IMR-90 (cell line): ENCODE data around the gene KLC3. TPM values are rescaled to one million over a fixed set of nuclear protein-coding genes. Genes with fewer than 3 reads are reported as not detected.

Source experiments
- ATAC-seq: fragments of 200-7000 bp; cut with Tn5 transposase; 2 replicates; pipeline ENCODE4 v1.9.1; 2020; ENCODE audit warnings: low read depth, mild to moderate bottlenecking, moderate library complexity
- BruUV-seq: library from RNA; stranded (reverse); fragments of 400-500 nt; replicated peaks from 2 replicates; lab custom pipeline; 2021; lab: Mats Ljungman, UMichigan
- CTCF ChIA-PET: fragments of 300-600 bp; formaldehyde crosslinking; extraction: SDS; loops from one replicate; lab custom pipeline; 2021; ENCODE audit warnings: antibody characterized with exemption; lab: Yijun Ruan, JAX
- POLR2A ChIA-PET: fragments of 300-600 bp; sonication (Branson Sonifier 250); formaldehyde crosslinking; loops from one replicate; lab custom pipeline; 2022; ENCODE audit warnings: antibody characterized with exemption; ENCODE audit not compliant: unreplicated experiment; lab: Charles Lee
- DNase-seq: peaks from one replicate; pipeline ENCODE4 v3.0.0; 2013
- H2AFZ ChIP-seq: replicated peaks from 2 replicates; pipeline ENCODE3; 2013; ENCODE audit warnings: low read length, mild to moderate bottlenecking; ENCODE audit not compliant: poor library complexity
- H2AK5ac ChIP-seq: 2 replicates; pipeline ENCODE4 v1.6.1; 2013; ENCODE audit warnings: low read depth, low read length, inconsistent platforms
- H2AK9ac ChIP-seq: replicated peaks from 2 replicates; pipeline ENCODE3; 2013; ENCODE audit warnings: mild to moderate bottlenecking, low read depth, low read length, moderate library complexity; ENCODE audit not compliant: poor library complexity
- H2BK120ac ChIP-seq: 2 replicates; pipeline ENCODE4 v1.6.1; 2013; ENCODE audit warnings: low read depth, low read length, inconsistent platforms
- H2BK15ac ChIP-seq: 3 replicates; pipeline ENCODE4 v1.6.1; 2013; ENCODE audit warnings: low read depth, low read length, inconsistent platforms
- H2BK20ac ChIP-seq: 2 replicates; pipeline ENCODE4 v1.6.1; 2013; ENCODE audit warnings: low read depth, mild to moderate bottlenecking, inconsistent platforms, low read length, moderate library complexity
- H2BK5ac ChIP-seq: 2 replicates; pipeline ENCODE4 v1.6.1; 2013; ENCODE audit warnings: mild to moderate bottlenecking, low read depth, low read length, inconsistent platforms; ENCODE audit not compliant: poor library complexity, severe bottlenecking
- H3K14ac ChIP-seq: replicated peaks from 2 replicates; pipeline ENCODE4 v1.6.1; 2013; ENCODE audit warnings: low read depth, low read length, inconsistent platforms
- H3K18ac ChIP-seq: 2 replicates; pipeline ENCODE4 v1.6.1; 2013; ENCODE audit warnings: low read depth, low read length, control low read depth
- H3K23ac ChIP-seq: 2 replicates; pipeline ENCODE4 v1.6.1; 2013; ENCODE audit warnings: low read depth, low read length, inconsistent platforms
- H3K27ac ChIP-seq: 2 replicates; pipeline ENCODE4 v1.5.1; 2013; ENCODE audit warnings: mild to moderate bottlenecking, control low read depth, low read length; ENCODE audit not compliant: insufficient read depth
- H3K27me3 ChIP-seq: 2 replicates; pipeline ENCODE4 v1.6.1; 2013; ENCODE audit warnings: low read length; ENCODE audit not compliant: control insufficient read depth, insufficient read depth
- H3K36me3 ChIP-seq: 2 replicates; pipeline ENCODE4 v1.6.1; 2013; ENCODE audit warnings: low read length, mixed read lengths; ENCODE audit not compliant: control insufficient read depth, insufficient read depth
- H3K4ac ChIP-seq: 2 replicates; pipeline ENCODE4 v1.6.1; 2013; ENCODE audit warnings: low read depth, low read length, inconsistent platforms
- H3K4me1 ChIP-seq: 2 replicates; pipeline ENCODE4 v1.6.1; 2013; ENCODE audit warnings: low read length, mixed read lengths; ENCODE audit not compliant: control insufficient read depth, insufficient read depth
- H3K4me2 ChIP-seq: 2 replicates; pipeline ENCODE4 v1.6.1; 2013; ENCODE audit warnings: low read depth, mild to moderate bottlenecking, control low read depth, low read length, moderate library complexity
- H3K4me3 ChIP-seq: 2 replicates; pipeline ENCODE4 v1.5.1; 2013; ENCODE audit warnings: low read depth, mild to moderate bottlenecking, control low read depth, low read length, moderate library complexity; ENCODE audit not compliant: insufficient read depth
- H3K56ac ChIP-seq: 2 replicates; pipeline ENCODE4 v1.6.1; 2013; ENCODE audit warnings: low read length, inconsistent platforms; ENCODE audit not compliant: insufficient read depth; ENCODE audit errors: extremely low read depth
- H3K79me1 ChIP-seq, 2 experiments: 2 replicates each; pipeline ENCODE4 v1.6.1; 2013; ENCODE audit warnings: low read length in 2 of 2, inconsistent platforms in 1 of 2, low read depth in 1 of 2
- H3K9ac ChIP-seq: 2 replicates; pipeline ENCODE4 v1.6.1; 2013; ENCODE audit warnings: low read depth, low read length, control low read depth
- H3K9me1 ChIP-seq: 2 replicates; pipeline ENCODE4 v1.6.1; 2013; ENCODE audit warnings: low read length, inconsistent platforms; ENCODE audit not compliant: insufficient read depth
- H3K9me3 ChIP-seq: 2 replicates; pipeline ENCODE4 v1.6.1; 2013; ENCODE audit warnings: low read length; ENCODE audit not compliant: control insufficient read depth, insufficient read depth
- H4K20me1 ChIP-seq: 2 replicates; pipeline ENCODE4 v1.6.1; 2013; ENCODE audit warnings: low read length, inconsistent platforms; ENCODE audit not compliant: insufficient read depth
- H4K5ac ChIP-seq: 2 replicates; pipeline ENCODE4 v1.6.1; 2013; ENCODE audit warnings: mild to moderate bottlenecking, low read depth, low read length, control low read depth
- H4K8ac ChIP-seq, 2 experiments: 2 replicates each; pipeline ENCODE4 v1.6.1; 2013; ENCODE audit warnings: low read depth in 2 of 2, low read length in 2 of 2, control low read depth in 1 of 2, inconsistent platforms in 1 of 2
- H4K91ac ChIP-seq: 2 replicates; pipeline ENCODE4 v1.6.1; 2013; ENCODE audit warnings: low read depth, low read length, inconsistent platforms; ENCODE audit not compliant: insufficient read depth
- BHLHE40 ChIP-seq: fragments of 150-350 bp; IDR thresholded peaks from 2 replicates; pipeline ENCODE4 v1.6.1; 2016; ENCODE audit warnings: mild to moderate bottlenecking, low read depth, low read length
- CEBPB ChIP-seq: IDR thresholded peaks from 2 replicates; pipeline ENCODE4 v1.6.1; 2012; ENCODE audit warnings: low read depth, low read length, improper control_type of control experiment
- CTCF ChIP-seq: conservative IDR thresholded peaks from 2 replicates; pipeline ENCODE4 v1.5.1; 2012; ENCODE audit warnings: mild to moderate bottlenecking, low read depth, low read length, improper control_type of control experiment
- ELK1 ChIP-seq: fragments of 150-350 bp; IDR thresholded peaks from 2 replicates; pipeline ENCODE4 v1.6.1; 2016; ENCODE audit warnings: low read depth, mild to moderate bottlenecking, low read length, moderate library complexity, borderline replicate concordance
- MAZ ChIP-seq: IDR thresholded peaks from 2 replicates; pipeline ENCODE4 v1.6.1; 2012; ENCODE audit warnings: low read depth, mild to moderate bottlenecking, low read length, improper control_type of control experiment, moderate library complexity, borderline replicate concordance
- MXI1 ChIP-seq: IDR thresholded peaks from 2 replicates; pipeline ENCODE4 v1.6.1; 2012; ENCODE audit warnings: low read depth, mild to moderate bottlenecking, low read length, moderate library complexity, borderline replicate concordance
- NFE2L2 ChIP-seq: fragments of 150-350 bp; IDR thresholded peaks from 2 replicates; pipeline ENCODE4 v1.6.1; 2016; ENCODE audit warnings: low read depth, mild to moderate bottlenecking, low read length
- POLR2A ChIP-seq: IDR thresholded peaks from 2 replicates; pipeline ENCODE4 v1.6.1; 2012; ENCODE audit warnings: mild to moderate bottlenecking, low read depth, low read length
- RAD21 ChIP-seq: IDR thresholded peaks from 2 replicates; pipeline ENCODE4 v1.6.1; 2012; ENCODE audit warnings: low read length, improper control_type of control experiment
- RCOR1 ChIP-seq: IDR thresholded peaks from 2 replicates; pipeline ENCODE4 v1.6.1; 2012; ENCODE audit warnings: mild to moderate bottlenecking, low read length, improper control_type of control experiment; ENCODE audit not compliant: insufficient replicate concordance
- RFX5 ChIP-seq: IDR thresholded peaks from 2 replicates; pipeline ENCODE4 v1.8.0; 2012; ENCODE audit warnings: low read depth, mild to moderate bottlenecking, low read length, moderate library complexity
- WGBS, 2 experiments: methylation state at CpG; one replicate each; pipeline versions ENCODE4 v1.1.5 to v1.1.7; 2013; ENCODE audit warnings: missing lambda C conversion rate in 2 of 2; ENCODE audit not compliant: insufficient read length in 1 of 2; ENCODE audit errors: extremely low coverage in 2 of 2; 5-methylcytosine and 5-hydroxymethylcytosine counted together
- dilution Hi-C: fragments of 300-500 bp; cut with HindIII; formaldehyde crosslinking; loops from one replicate; pipeline ENCODE4 v1.14.3; 2018; ENCODE audit warnings: low sequenced_read_pairs; ENCODE audit not compliant: unreplicated experiment
- in situ Hi-C: fragments of 300-500 bp; cut with MboI; formaldehyde crosslinking; loops from 3 replicates; pipeline ENCODE4 v1.14.3; 2019; ENCODE audit warnings: low sequenced_read_pairs, inconsistent platforms, mixed read lengths
- intact Hi-C: fragments of 100-400 bp; cut with micrococcal nuclease; formaldehyde crosslinking; loops from 2 replicates; pipeline ENCODE4 v1.10.0; 2022
- polyA plus RNA-seq, 3 experiments: library from polyadenylated mRNA; depleted of rRNA; stranded (reverse); fragments of >200 nt; gene quantifications; 2 replicates each; pipeline ENCODE4 v1.2.3, GENCODE V29; 2012; ENCODE audit warnings: low replicate concordance in 1 of 3
- total RNA-seq: library from RNA; depleted of rRNA; stranded (reverse); fragments of >200 nt; gene quantifications from 2 replicates; pipeline ENCODE4 v1.2.3, GENCODE V29; 2012

The KLC3 gene
- total and polyA plus RNA-seq, 2 of the 4 experiments (the other 2 are of a cell fraction) = 0.14 to 0.18 TPM

- Histone ChIP-seq H2BK120ac (no peak overlapping the region), H3K9ac (no peak overlapping the region), H4K8ac (no peak overlapping the region), H2BK20ac (no peak overlapping the region), H3K14ac (no peak overlapping the region), H3K18ac (no peak overlapping the region), H3K27ac (no peak overlapping the region), H3K4me1 (peaks cover under 1% of the 10 kb centered on the region; the same call in 1 of the 2 replicates), H3K27me3 (no peaks in the 10 kb centered on the region), H4K20me1 (no peaks in the 10 kb centered on the region), H2BK15ac (no peak overlapping the region), H2AK5ac (no peak overlapping the region), H3K4me3 (no peak overlapping the region), H4K91ac (no peak overlapping the region), H3K79me1 (peaks cover 17 to 30% of the 10 kb centered on the region in 2 experiments), H3K9me3 (no peaks in the 10 kb centered on the region), H3K4ac (no peak overlapping the region), H3K56ac (no peak overlapping the region), H3K23ac (no peak overlapping the region), H2AK9ac (no peak overlapping the region), H3K4me2 (no peak overlapping the region), H3K36me3 (peaks cover 38% of the 10 kb centered on the region), H3K9me1 (peaks cover 3% of the 10 kb centered on the region), H2AFZ (no peak overlapping the region), H2BK5ac (no peak overlapping the region), H4K5ac (no peak overlapping the region)
- WGBS, 2 experiments = 97% methylated on average over 17 of the region's 44 CpGs; no CpG with 5 or more reads in 1 of the 2 experiments
- no peak for DNase-seq
- intact Hi-C loops (no loop called here), in situ Hi-C loops (no loop called here), dilution Hi-C loops (no loop called here)
- POLR2A ChIA-PET = interaction anchor here (0.6 kb wide), 1 partner anchor 543 kb away, joined by 4 read pairs; no protein-coding TSS in a partner anchor
- ATAC-seq = no peak
- TF ChIP-seq POLR2A (no peak), NFE2L2 (no peak), CEBPB (no peak), MAZ (no peak), MXI1 (no peak), RAD21 (no peak), BHLHE40 (no peak), ELK1 (no peak), CTCF (no peak), RFX5 (no peak), RCOR1 (no peak)
- BruUV-seq = no TSS peak
- CTCF ChIA-PET = no interaction called here
Observed at GRCh38 chr19:45363861-45364459, 23.4 kb downstream of the KLC3 start.
